Stimulated activated CD8-positive, alpha-beta memory T cell treated with anti-CD3 and anti-CD28 coated beads, Interleukin-15, amount 100 ng/mL, for 1 hour (primary cell): Measurements from ENCODE around the gene H6PD.

Experiments used
- DNase-seq: peaks from one replicate; pipeline ENCODE4 v3.0.0-alpha.2; 2020; ENCODE audit warnings: low read depth

H6PD gene

GRCh38 chr1:9279172-9279840 is 44.7 kb downstream of the H6PD start:
- DNase-seq = no peak

GRCh38 chr1:9280015-9280860 is 45.7 kb downstream of the H6PD start:
- DNase-seq = no peak

- DNase-seq = no peak
Measured at GRCh38 chr1:9281071-9281827, 46.7 kb downstream of the H6PD start.

- DNase-seq = no peak
Measured at GRCh38 chr1:9281908-9282695, 47.5 kb downstream of the H6PD start.

GRCh38 chr1:9282696-9282955 is 48.1 kb downstream of the H6PD start:
- no peak for DNase-seq

GRCh38 chr1:9284061-9284460 is 49.5 kb downstream of the H6PD start:
- DNase-seq = no peak

- no peak for DNase-seq
Measured at GRCh38 chr1:9286556-9286955, 52.0 kb downstream of the H6PD start.

- DNase-seq = peak; percentile 86
Measured at GRCh38 chr1:9289090-9289534, 54.5 kb downstream of the H6PD start.

- DNase-seq = no peak
Measured at GRCh38 chr1:9289711-9290485, 55.3 kb downstream of the H6PD start.

GRCh38 chr1:9291914-9292360 is 57.4 kb downstream of the H6PD start:
- DNase-seq = no peak

- DNase-seq = peak; percentile 29
Measured at GRCh38 chr1:9292361-9293240, 58.0 kb downstream of the H6PD start, which contains the start of gene SPSB1. TSS of gene SPSB1 (plus strand) at chr1:9292894. CDS start at chr1:9355892, 62,998 bp downstream.

GRCh38 chr1:9293241-9293532 is 58.6 kb downstream of the H6PD start:
- DNase-seq = no peak

- DNase-seq = no peak
Measured at GRCh38 chr1:9293533-9294404, 59.2 kb downstream of the H6PD start.

GRCh38 chr1:9294405-9294773 is 59.8 kb downstream of the H6PD start:
- DNase-seq = no peak

- no peak for DNase-seq
Measured at GRCh38 chr1:9294910-9295636, 60.5 kb downstream of the H6PD start.

GRCh38 chr1:9295884-9296283 is 61.3 kb downstream of the H6PD start:
- no peak for DNase-seq

- no peak for DNase-seq
Measured at GRCh38 chr1:9296850-9297249, 62.3 kb downstream of the H6PD start.

- no peak for DNase-seq
Measured at GRCh38 chr1:9297831-9298230, 63.3 kb downstream of the H6PD start.

GRCh38 chr1:9298282-9298681 is 63.7 kb downstream of the H6PD start:
- DNase-seq = no peak
